Nucleus accumbens (tissue), 56 donors: ENCODE data around the gene GOLGA1.
A peak's percentile ranks its signal among the peaks of the same experiment; 100 is the strongest.

Experiments
- DNase-seq, 56 donors: peaks; one replicate each; lab custom pipeline; 2025; lab: John Stamatoyannopoulos, UW

GOLGA1 gene

DNA sequence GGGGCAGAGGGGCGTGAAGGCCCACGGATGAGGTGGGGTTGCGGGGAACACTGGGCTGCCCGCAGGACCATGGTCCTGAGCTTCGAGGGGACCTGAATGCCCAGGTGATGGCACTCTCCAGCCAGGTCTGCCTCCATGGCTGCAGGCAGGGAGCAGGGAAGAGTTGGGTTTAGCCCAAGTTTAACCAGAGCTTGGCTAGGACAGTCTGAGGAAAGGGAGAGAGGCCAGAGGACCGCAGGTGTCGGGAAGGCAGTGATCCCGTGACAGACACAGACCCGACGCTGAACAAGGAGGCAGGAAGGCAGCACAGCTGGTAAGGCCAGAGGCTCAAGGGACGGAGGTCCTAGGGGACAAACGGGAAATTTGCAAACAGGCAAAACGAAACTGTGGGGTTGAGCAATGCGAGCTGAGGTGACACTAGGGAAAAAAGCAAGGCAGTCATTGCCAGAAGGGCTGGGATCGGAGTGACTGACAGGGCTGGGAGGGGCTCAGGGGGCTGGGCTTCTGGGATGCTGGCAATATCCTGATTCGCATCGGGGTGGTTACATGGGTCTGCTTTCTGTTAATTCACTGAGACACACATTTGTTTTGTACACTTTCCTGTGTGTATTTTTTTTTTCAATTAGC is 53.9 kb downstream of the GOLGA1 start:
- DNase-seq = no peak

DNA sequence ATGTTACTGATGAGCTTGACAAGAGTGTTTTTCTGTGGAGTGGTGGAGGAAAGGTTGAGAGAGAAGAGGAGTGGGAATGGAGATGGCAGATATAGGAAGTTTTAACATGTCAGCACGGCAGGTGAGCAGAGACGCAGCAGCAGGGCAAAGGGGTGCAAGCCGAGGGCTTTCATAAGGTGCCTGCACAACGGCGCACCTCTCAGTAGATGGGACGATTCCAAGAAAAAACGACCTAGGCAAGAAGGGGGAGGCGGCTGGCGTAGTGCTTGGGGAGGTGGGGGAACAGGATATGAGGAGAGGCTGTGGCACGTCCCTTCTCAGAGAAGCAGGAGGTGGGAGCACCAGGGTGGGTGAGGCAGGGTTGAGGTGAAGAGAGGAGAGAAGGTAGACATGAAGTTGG is 54.4 kb downstream of the GOLGA1 start:
- DNase-seq = no peak

DNA sequence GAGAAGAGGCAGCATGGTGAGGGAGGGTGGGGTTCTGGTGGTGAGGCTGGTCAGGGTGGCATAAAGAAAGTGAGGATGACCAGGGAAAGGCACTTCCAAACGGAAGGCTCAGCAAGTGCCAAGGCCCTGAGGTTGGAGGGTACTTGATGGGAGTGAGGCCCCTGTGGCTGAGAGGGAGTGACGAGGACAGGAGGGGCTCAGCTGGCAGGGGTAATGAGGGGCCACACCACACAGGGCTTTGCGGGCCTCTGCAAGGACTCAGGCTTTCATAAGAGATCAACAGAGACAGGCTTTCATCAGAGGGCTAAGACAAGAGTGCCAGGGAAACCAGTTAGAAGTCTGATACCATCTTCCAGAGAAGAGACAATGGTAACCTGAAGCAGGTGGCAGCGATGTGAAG is 55.3 kb downstream of the GOLGA1 start:
- DNase-seq = no peak

DNA sequence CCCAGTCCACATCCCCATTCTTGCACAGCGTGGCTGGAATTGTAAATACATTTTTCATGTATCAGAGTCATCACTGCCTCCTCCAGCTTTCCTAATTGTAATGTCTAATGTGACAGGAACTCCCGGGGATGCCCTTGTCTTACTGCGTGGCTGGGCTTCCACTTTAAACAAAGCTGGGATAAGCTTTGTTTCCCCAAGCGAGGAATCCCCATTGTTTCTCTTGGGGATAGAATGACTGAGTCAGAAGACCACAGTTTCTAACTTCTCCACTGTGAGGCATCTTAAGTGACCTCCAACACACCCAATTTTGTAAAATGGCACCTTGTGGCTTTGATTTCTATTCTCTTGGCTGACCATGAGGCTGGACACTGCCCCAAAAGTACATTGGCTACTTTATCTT is 56.5 kb downstream of the GOLGA1 start:
- DNase-seq = no peak

DNA sequence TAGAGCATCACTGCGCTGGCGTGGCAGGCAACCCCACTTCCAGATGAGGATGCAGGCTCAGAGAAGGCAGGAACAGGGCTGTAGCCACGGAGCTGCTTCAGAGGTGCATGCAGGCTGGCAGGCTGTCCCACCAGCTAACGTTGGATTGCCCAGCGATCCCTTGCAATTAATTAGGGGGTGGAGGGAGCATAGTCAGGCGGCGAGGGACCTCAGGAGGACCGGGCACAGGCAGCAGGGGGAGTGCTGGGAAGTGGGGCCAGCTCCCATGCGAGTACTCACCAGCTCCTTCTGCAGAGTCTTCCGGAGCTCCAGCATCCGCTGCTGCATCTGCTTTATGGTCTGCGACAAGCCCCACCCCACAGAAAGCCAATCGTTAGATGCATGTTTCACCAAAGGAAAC is 58.7 kb downstream of the GOLGA1 start:
- DNase-seq = no peak

DNA sequence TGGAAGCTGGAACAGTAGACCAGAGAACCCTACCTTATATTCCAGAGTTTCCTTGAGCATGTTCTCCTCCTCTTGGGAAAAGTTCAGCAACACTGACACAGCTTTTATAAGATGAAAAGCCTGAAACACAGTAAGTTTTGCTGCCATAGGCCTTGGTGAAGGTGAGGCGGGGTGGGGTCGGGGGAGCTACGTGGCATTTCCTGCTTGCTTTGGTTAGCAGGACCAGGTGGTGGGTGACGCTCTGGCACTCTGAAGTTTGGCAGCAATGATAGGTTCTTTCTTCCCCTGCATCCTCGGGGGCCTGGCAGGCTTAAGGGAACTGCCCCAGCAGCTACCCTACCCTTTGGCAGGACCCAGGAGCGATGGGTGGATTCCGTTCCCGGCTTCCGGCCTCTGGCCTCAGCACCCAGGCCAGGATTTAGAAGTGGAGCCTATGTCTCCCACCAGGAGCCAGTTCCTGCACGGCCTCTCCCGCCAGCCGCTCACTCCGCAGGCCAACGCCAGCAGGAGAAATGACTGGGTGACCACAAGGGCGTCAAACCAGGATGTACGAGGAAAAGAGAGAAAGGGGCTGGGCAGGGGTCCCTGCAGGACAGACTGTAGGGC is 59.6 kb downstream of the GOLGA1 start:
- DNase-seq = no peak

DNA sequence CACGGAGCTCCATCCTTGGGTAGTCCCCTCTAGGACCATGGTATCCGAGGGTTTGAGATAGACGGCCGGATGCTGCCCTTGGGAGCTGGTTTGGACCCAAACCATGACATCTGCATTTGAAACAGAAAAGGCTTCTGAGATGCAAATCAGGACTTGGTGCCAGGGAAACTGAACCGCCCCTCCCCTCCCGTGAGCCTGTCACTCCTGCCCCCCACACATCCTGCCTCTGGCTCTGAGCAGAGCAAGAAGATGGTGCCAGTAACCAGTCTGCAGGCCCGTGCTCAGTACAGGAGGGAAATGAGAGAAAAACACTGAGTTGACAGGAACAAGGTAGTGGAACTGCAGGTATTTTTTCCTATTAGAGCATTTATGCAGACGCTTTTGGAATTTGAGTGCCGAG is 60.4 kb downstream of the GOLGA1 start:
- DNase-seq = peak in 31 of 56 donors; percentile 9 to 79 (median 36)

DNA sequence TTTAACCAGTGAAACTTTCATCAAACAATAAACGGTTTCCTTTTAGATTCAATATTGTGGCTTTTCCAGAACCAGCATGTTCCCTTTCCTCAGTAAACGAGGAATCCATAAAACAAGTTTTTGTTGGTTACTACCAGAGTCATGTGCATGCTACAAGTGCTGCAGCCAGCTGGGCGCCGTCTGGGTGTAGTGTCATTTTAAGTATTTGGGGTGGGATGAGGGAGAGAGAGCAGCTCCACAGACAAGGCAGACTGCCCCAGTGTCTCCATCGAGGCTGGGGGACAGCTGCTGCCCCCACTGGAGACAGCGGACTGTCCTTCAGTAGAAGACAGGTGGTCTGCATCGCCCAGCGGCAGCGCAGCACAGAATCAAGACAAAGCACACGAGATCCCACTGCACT is 61.7 kb downstream of the GOLGA1 start:
- DNase-seq = no peak

DNA sequence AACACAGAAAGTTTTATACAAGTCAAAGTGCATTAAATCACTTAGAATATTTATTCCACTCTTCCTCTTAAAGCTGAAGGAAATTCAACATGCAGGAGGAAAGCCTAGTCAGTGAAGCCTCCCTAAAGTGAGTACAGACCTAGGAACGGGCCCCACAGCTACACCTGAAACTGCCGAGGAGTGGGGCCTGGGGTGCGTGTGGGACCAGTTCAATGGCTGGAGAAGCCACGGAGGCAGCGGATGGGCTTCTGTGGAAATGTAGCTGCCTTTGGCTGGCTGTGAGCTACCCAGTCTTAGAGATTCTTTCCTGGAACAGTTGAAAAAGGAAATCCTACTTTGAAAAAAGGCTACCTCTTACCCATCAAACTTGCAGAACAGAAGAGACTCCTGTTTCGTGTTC is 62.4 kb downstream of the GOLGA1 start:
- no peak for DNase-seq

DNA sequence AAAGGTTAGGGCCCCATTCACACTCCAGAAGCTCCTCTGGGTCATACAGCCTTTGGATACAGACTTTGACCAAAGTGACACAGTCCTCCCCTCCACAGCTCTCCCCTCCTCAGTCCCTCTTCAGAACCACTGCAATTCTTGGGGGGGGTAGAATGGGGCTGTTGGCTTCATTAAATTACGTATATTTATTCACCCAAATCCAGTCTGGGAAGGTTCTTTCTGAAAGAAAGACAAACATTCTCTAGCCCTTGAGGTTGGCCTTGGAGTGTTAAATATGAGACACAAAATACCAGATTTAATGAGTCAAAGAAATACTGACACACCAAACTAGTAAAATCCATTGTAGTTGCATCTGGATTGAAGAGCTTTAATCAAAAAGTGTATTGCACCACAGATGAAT is 62.9 kb downstream of the GOLGA1 start:
- no peak for DNase-seq

DNA sequence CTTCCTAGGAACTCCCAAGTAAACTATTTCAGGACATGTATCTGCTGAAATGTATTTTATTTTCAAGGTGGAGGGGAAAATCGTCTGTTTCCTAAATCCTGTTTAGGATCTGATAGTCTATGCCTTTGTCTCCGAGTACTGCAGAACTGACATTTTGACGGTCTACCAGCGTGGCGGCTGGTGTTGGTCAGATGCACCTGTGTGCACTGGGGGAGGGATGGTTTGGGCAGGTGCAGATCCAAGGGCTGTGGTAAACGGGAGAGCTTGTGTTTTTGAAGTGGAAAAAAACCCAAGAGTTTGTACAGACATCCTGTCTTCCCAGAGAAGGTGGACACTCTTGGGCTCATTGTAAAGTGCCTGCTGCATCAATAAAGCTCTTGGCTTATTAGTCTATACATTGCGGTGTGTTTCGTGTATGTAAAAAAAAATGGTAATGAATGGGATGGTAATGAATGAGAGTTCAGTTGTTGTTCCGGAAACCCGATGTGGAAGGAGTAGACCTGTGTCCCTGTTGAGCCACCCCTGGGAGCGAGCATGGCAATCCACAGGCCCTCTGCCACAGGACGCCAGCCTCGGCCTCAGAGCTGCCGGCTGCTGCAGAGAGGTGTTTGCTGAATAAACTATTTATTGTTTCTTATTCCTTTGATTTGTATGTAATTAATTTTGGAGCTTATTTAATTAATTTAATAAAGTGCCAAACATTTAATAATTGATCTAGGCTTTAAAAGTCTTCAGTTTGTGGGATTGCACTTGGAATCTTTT is 63.7 kb downstream of the GOLGA1 start:
- DNase-seq = no peak

DNA sequence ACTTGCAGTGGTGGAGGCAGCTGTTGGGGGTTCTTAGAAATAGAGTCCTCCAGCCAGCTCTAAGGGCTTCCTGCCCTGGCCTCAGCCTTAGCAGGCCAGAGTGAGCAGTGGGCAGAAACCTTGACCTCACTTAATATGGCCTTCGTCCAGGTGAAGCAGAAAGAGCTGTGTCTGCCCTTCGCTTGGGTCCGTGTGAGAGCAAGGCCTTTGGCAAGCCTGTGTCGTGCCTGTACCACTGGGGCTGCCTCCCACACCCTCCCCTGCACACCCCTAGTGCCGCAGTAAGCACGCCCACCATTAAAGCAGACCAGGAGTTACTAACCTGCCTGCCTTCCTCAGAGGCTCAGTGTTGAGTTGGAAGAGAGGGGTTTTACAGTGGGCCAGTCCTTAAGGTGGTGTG is 65.4 kb downstream of the GOLGA1 start:
- no peak for DNase-seq

DNA sequence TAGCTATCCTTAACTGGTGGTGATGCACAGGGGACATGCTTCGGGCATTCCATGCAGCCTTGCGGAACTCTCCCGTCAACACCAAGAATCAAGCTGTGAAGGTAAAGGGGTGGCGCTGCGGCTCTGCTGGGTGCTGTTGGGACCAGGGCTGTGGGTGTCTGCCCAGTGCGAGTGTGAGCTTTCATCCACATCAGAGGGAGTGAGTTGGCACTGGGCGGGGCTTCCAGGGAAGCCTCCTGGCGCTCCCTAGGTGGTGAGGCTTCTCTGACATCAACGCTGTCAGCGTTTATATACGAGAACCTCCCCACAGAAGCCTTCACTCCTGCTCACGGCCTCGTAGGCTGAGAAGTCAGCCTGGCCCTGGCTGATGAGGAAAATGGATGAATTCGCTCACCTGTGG is 67.2 kb downstream of the GOLGA1 start:
- DNase-seq = peak in 24 of 56 donors; percentile 9 to 69 (median 32)

DNA sequence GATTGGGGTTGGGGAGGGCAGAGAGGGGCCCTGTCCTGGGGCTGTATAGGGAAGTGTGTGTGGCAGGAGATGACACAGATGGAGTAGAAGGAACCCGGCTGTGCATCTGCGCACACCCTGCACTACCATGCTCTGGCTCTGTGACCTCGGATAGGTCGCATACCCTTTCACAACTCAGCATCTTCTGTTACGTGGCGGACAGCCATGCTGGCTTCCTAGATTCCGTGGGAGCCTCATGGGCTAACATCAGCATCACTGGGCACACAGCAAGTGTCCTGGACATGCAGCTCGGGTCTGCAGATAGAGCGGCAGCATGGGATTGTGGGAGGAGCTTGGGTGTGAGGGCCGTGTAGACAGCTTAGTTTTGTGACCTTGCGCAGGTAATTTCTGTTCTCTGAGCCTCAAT is 69.7 kb downstream of the GOLGA1 start:
- no peak for DNase-seq

DNA sequence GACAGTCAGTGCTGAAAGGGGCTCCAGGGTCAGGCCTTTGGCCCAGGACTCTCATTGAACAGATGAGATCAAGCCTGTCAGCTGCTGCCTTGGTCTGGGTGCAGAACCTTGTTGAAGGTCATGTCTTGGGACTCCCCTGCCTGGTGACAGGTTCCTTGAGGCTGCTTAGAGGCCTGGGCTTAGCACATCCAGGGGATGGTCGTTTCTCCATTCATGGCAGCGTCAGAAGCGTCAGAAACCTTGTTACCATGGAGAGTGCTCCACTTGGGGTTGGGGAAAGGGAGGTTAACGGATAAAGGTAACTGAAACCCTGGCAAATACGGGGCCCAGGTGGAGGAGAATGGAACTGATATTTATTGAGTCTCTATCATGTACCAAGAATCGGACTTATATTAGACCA is 70.2 kb downstream of the GOLGA1 start:
- no peak for DNase-seq

DNA sequence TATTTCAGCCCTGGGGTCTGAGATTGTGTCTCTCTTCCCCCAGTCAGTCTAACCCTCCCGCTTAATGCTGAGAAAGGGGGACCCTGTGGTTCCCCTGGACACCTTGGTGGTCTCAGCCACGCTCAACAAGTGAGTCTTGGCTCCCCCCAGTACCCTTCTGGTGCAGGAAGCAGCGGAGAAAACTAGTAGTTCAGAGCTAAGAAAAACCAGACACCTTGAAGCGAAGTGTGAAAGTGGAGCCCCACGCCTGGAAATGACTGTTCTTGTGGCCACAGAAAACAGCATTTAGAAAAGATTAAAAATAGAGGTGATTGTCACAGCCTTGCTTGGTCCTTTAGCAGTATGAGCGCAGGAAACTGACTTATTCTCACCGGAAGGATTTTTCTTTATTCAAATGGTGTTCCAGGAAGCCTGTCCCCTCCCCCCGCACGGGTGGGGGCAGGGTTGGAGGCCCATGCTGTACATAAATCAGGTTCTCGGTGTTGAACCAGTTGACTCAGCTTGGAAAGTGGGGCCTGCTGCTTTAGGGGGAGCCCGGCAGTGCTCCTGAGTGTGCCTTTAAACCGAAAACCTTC is 70.8 kb downstream of the GOLGA1 start:
- peak in 4 of 56 donors; percentile 10 to 36 (median 24) for DNase-seq

DNA sequence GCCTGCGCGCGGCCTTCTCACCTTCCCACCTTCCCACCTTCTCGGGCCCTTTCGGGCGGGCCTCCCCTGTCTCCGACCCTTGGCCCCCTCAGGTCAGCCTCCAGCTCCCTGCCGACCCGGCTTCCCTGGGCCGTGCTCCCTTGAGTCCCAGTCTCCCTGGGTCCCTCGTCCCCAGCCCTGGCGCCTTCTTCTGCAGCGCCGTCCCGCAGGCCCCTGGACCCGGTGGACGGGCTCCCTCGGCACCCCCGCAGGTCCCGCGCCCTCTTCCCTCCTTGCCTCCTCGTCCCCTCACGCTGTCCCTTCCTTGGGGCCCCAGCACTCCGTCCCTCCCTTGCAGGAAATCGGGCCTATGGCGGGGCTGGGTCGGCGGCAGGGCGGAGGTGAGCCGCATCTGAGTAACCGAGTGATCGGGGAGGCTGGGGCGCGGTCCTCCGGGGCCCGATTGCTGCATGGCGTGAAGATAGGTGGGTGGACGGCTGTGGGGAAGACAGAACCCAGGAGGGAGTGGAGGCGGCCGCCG is 71.4 kb downstream of the GOLGA1 start:
- peak in 4 of 56 donors; percentile 21 to 35 (median 25) for DNase-seq

DNA sequence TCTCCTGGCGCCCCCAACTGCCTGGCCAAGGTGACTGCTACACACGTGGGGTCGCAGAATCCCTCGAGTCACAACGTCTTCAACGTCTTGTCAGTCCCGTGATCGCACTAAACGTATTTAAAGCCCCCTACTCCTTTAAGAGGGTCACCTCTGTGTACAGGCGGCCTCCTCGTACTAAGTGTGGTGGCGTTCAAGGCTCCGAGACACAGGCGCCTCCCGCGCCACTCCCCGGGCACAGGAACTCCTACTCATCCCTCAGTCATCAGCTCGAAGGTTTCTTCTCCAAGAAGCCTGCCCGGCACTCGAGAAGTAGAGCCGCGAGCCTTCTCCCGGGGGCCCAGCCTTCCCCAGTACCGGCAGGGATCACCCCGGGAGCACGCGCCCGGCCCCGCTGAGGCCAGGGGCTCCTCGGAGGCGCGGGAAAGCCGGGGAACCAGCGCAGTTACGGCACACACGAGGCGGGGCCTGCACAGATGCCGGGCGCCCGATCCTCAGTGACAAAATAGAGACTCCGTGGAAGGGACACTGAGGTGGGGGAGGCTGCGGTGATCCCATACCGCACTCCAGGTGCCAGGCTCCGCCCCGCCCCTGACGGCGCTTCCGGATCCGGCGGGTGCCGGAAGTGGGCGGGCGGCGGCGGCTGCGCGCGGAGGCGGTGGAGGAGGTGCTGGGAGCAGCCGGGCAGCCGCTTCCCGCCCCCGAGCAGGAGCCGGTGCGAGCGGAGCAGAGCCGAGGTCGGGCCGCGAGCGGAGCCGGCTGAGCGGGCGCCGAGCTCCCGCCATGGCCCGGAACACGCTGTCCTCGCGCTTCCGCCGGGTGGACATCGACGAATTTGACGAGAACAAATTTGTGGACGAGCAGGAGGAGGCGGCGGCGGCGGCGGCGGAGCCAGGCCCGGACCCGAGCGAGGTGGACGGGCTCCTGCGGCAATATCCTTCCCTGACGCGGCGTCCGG is 72.1 kb downstream of the GOLGA1 start:
- peak in 55 of 56 donors; percentile 26 to 90 (median 76) for DNase-seq

DNA sequence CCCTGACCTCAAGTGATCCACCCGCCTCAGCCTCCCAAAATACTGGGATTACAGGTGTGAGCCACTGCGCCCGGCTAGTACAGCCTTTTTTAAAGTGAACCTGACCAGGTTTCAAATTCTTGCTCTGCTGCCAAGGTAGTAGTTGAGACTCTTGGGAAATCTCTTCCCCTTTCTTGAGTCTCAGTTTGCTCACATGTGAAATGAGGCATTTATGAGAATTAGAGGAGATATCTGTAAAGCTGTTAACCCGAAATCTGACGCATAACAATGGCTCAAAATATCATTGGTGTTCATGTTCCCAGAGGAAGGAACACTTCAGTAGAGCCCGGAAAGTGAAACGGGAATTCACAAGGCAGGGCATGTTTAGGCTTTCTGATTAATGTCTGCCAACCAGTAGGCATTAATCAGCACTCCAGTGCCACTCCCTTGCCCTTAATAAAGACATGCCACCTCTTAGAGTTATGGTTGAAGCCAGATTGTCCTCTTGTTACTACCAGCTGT is 77.5 kb downstream of the GOLGA1 start:
- DNase-seq = no peak
